Adrenal gland (tissue), 5 donors: ENCODE results near the gene HOTAIR.

Experiments
- CTCF ChIP-seq, 6 experiments: fragments of 450-650 bp in 4 of 6; fragments of 200-600 bp in 2 of 6; sonication (generic) in 1 of 6; IDR thresholded peaks; 1 replicate in 5 of 6; 2 replicates in 1 of 6; pipeline versions ENCODE4 v1.5.1 to v1.8.0; 2016 to 2021; ENCODE audit warnings: antibody characterized with exemption in 6 of 6, mild to moderate bottlenecking in 2 of 6, moderate library complexity in 1 of 6
- POLR2A ChIP-seq, 2 donors: fragments of 450-650 bp; IDR thresholded peaks; one replicate each; pipeline ENCODE4 v1.6.1; 2017; ENCODE audit warnings: antibody characterized with exemption in 2 of 2, mild to moderate bottlenecking in 2 of 2, moderate library complexity in 1 of 2
- donor health status: DM: no; HTN: no; CAD: no.

DNA sequence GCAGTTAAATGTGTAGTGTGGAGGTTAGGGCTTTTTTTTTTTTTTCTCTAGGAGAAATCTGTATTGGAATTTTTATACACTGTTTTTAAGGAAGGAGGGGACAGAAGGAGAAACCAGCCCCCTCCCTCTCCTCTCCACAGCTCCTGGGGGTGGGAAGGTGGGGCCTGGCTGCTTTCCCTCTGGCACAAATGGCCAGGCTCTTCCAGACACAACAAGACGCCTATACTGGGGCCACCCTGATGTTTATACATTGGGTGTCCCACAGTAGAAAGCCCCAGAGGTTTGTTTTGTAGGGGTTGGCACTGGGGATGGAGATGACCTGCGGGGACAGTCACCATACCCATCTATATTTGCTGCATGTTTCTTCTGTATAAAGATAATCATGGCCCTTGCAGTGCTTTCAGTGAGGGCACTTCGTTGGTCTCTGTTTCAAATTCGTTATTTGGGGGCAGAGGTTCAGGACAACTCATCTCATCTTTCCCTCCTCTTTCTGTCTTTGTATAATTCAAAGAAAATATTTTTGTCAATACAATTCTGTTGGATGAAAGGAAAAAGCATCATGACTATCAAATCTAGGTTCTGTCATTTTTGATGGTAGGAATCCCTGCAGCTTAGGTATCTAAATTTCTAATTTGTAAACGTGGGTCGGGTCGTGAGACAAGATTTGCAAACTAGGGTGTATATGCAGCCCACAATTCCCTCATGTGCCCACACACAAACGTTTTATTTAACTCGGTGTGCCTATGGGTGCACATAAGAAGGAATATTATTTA, 2.3 kb upstream of the HOTAIR start:
- TF ChIP-seq CTCF (IDR thresholded peaks at IDR 0.05) (no peak), POLR2A (IDR thresholded peaks at IDR 0.05) (no peak)
